Anterior cingulate cortex (tissue), 58 donors: ENCODE data around the gene AMIGO3.

Experiments used
- DNase-seq, 58 donors: peaks; one replicate each; lab custom pipeline; 2025; lab: John Stamatoyannopoulos, UW

The AMIGO3 gene

DNA sequence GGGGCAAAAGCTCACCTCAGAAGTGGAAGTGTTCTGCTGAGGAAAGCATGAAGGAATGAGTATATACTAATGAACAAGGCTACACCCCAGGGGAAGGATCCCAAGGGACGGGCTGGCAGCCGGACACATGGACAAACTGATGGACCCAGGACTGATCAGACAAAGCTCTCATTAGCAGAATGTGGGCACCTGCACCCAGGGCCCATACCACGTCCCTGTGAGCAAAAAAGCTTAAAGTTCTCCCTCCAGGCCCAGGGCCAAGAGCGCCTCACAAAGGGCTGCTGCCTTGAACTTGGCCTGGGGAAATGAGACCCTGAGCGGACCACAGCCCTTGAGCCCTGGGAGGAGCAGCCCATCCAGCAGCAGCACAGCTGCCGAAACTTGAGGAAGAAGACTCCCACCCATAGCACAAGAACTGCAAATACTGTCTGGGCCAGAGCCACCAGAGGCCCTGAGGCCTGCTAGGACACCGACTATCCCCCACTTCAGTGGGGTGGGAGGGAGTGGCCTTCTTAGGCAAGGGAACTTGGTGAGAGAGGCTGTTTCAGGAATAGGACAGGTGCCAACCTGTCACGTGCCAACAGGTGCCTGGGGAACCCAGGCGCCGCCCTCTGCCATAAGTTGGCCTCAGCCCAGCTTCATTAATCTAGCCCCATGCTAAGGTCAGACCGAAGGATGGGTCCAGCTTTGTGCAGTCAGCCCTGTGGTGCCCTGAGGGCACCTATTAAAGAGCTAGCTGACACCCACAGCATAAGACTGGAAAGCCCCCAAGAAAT, 6.6 kb upstream of the AMIGO3 start:
- no peak for DNase-seq

DNA sequence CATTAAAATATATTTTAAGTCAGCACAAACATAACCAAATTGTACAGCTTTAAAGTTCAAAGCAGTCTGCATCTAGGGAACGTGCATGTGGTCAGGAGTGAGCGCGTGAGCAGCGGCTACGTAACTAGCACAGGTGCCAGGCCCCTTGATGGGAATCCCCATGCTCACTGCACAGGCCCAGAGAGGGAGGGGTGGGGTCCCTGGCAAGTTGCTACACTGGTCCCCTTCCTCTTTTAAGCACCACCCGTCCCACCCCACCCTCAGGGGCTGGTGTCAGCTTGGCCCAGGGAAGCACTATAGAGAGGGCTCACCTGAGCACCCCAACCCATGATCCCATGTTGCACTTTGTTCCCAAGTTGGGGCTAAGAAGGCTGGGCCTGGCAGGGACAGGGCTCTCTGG, 5.1 kb upstream of the AMIGO3 start:
- no peak for DNase-seq

DNA sequence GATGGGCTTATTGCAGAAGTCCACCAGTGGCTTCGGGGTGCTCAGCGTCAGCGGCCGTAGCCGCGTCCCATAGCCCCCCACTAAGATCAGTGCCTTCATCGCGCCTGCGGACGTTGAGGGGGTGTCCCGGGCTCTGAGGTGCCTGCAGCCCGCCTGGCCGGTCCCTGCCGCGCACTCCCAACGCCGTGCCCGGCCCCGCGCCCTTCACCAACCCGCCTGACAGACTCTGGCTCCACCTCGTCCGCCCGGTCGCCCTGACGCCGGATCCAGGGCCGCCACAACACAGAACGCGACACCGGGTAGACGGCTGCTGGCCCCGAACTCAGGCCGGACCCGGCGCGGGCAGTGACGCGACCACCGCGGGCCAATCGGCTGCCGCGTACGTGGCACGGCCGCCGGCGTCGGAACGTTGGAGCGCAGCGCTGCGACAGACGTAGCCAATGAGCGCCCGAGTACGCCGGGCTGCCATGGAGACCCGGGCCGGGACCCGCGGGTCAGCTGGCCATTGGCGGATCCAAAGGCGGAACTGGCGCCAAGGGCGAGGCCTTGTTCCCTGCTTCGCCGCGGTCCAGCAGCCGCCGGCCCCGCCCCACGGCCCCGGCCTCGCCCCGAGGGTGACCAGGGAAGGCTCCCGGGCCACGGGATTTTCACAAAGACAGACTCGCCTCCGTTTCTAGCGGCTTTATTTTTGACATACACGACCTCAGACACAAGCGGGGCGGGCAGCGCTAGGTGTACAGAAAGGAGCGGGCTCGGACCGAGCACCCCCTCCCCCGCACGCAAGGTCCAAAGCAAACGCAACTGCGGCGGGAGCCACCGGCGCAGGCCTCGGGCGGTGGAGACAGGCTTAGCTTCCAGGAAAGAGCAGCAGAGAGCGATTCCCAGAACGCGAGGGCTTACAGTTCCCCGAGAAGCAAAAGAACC, 4.4 kb upstream of the AMIGO3 start, which contains the start of gene GMPPB:
TSS of gene GMPPB (minus strand) at position 324 of the 924 bp plus-strand sequence. CDS start at position 99, 225 bp downstream.
- DNase-seq = peak; percentile 61 to 98 (median 94)

DNA sequence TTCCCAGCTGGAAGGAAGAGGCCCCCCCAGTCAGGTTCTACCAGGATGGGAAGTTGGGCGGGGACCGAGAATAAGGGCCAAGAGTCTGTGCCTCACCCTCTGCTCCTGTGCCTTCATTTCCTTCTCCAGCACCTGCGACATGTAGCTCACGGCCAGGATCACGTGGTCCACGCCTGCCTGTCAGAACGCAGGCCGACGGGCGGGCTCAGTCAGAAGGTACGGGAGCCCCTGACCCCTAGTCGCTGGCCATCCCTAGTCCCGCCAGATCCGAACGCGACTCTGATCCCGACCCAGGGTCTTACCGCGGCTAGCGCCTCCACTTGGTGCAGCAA, 3.8 kb upstream of the AMIGO3 start:
- peak in 29 of 58 donors; percentile 23 to 74 (median 46) for DNase-seq

DNA sequence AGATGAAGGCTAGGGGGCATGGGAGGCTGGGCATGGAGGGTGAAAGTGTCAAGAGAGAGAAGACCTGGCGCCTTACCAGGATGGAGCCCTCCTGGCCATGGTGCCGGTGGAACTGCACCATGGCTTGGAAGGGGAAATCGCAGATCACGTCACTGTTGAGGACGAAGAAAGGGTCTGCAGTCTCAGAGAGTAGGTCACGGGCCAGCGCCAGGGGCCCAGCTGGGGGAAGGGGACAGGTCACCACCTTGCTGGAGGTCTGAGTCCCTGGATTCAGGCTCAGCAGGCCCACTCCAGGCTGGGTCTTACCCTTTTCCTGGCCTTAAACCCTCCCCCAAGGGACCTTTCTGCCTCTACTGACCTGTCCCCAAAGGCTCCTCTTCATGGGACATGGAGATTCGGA, 3.4 kb upstream of the AMIGO3 start:
- DNase-seq = peak in 1 of 58 donors; percentile 17

DNA sequence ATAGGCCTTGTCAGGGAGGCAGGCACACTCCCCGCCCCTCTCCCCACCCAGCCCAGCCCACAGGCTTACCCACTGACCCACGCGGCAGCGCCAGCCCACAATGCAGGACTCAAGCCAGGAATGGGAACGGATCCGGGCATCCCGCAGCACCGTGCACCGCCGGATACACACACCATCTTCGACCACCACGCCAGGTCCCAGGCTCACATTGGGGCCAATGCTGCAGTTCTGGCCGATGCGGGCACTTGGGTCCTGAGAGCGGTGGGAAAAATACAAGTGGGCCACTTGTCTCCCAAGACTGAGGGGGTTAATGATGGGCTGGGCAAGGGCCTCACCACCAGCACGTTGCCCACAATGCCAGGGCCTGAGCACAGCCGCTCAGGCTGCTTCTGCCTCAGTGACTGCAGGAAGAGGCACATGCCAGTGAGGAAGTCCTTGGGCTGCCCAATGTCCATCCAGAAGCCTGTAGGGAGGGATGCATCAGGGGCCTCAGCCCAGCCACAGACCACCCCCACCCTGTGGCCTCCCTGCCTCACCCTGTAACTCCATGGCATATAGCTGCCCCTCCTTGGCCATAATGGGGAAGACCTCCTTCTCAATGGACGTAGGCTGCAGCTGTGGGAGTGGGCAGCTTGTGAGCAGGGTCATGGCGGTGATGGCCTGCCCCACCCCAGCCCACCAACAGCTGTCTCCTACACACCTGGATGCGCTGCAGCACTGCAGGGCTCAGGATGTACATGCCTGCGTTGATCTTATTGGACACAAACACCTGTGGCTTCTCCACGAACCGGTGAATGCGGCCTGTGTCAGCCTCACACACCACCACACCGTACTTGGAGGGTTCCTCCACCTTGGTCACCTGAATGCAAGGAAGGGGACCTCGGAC, 2.7 kb upstream of the AMIGO3 start:
- DNase-seq = no peak

DNA sequence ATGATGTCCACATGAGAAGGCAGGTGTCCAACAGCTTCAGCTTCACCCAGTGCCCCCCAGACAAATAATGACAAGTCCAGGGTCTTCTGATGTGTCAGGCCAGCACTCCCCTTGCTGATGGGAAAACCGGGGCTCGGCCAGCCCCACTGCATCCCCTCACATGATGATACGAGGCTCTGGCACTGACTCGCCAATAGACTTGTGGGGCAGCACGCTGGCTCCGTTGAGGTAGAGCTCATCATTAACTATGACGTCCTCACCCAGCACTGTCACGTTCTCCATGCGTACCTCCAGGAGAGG, 2.1 kb upstream of the AMIGO3 start:
- DNase-seq = no peak

DNA sequence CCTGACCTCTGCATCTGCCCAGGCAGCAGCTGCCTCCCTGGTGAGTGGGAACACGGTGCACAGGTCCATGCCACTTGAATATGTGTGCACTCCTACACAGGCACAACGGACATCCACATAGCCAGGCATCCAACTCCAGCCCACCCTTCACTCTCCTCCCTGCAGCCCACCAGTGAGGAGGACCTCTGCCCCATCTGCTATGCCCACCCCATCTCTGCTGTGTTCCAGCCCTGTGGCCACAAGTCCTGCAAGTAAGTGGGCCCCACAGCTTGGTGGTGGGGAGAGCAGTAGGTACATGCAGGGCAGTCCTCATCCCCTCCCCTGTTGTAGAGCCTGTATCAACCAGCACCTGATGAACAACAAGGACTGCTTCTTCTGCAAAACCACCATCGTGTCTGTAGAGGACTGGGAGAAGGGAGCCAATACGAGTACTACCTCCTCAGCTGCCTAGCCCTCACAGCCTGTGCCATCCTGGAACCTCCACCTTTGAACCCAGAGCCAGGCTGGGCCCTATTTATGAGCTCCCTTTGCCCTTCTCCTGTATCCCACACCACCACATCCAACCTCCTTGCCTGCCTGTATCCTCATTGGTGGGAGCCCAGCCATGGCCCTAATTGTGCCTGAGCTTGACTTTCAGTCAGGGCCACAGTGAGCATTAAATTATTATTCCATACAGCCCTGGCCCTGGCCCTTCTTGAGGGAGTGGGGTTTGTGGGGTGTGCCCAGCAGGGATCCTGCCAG, 1.5 kb upstream of the AMIGO3 start:
- DNase-seq = no peak

DNA sequence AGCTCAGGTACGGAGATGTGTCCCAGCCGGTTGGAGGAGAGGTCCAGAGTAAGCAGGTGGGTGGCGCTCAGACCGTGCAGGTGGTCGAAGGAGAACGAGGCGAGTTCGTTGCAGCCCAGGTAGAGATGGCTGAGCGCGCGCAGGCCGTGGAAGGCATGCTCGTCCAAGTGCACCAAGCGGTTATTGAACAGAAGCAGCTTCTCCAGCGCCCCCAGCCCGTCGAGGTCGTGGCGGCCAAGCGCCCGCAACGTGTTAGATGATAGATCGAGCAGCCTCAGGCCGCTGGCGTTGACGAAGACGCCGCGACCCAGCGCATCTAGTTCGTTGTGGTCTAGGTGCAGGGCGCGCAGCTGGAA, 648 bp downstream of the AMIGO3 start:
- DNase-seq = no peak

GRCh38 chr3:49717959-49718857, 1.3 kb downstream of the AMIGO3 start:
- DNase-seq = no peak

- no peak for DNase-seq
These were observed 2.1 kb downstream of the AMIGO3 start for GRCh38 chr3:49717211-49717958.

DNA sequence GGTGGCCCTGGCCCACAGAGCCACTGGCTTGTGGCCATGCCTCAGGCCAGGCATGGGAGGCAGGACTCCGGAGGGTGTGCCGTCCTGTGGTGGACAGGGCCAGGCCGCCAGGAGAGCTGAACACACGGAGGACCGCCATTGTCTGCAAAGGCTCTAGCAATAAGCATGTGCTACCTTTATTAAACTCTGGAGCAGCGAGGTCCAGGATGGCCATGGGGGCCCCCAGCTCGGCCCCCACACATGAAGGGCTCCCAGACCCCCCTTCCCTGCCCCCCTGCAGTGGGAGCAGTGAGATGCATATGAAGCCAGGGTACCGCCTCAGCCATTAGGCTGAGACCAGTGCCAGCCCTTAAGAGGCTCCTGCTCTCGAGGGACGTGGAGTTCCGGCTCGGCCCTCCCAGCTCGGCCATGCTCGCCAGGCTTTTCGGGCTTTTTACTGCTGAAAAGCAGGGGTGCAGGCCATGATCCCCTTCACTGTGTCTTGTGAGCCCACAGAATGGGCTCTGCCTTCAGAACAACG, 2.7 kb downstream of the AMIGO3 start:
- no peak for DNase-seq

DNA sequence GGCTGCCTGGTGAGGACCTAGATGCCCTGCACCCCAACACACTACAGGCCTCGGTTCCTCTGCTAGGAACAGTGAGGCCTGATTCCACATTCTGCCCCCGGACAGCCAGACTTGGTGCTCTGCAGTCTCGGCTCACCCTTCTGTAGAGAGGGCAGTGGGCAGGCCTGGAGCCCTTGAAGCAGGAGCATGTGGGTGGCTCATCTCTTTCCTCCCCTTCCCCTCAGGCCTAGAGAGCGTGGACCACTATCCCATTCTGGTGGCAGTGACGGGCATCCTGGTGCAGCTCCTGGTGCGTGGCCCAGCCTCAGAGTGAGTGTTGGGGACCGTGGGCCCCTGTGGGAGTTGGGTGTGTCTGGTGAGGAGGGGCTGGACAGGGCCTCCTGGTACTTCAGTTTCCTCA, 3.3 kb downstream of the AMIGO3 start:
- no peak for DNase-seq

- no peak for DNase-seq
These were observed 3.8 kb downstream of the AMIGO3 start for GRCh38 chr3:49715611-49716121.

DNA sequence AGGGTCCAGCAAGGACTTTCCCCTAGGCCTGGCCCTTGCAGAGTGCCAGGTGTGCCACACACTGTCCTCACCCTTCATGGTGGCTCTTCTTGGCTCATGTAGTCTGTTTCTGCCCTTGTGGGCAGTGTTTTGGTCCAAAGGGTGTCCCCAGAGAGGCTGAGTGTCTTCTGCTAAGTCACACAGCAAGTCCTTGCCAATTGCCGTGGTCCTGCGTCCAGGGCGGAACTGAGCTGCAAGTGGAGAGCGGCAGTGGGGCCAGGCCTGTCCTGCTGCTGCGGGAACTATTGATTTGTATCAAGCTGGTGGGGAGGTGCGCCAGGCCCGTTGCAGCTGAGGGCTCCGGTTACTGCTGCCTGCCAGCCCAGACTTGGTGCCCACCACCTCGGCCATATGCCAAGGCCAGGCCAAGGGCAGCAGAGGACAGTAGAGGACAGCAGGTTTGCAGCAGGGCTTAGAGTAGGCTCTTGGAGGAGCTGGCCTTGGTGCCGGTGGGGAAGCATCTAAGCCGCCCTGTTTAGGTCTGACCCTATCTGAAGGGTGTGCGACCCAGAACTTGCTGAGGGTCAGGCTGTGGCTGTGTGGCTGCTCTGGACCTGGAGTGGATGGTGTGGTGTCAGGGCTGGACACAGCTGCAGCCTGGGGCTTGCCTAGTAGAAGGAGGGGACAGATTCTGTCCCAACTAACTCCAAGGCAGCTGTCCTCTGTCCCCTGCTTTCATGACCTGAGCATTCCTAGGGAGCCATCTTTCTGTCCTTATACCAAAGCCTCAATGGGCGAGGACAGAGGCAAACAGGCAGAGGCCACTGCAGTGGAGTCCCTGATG, 4.5 kb downstream of the AMIGO3 start:
- DNase-seq = no peak

GRCh38 chr3:49713336-49714105, 6.0 kb downstream of the AMIGO3 start:
- DNase-seq = no peak
